ENCODE measurements around the gene POPDC3. TPM values are rescaled to one million over a fixed set of nuclear protein-coding genes. Genes with fewer than 3 reads are reported as not detected.

Gene POPDC3
- total and polyA plus RNA-seq, 2 of the 13 experiments (the other 11 are each of a cell fraction or from before 2014, with no cell fraction given) = 0.18 to 0.20 TPM

- POLR2A ChIA-PET = no interaction called here
- Histone ChIP-seq H3K4me2 (ENCODE audit: low read depth, low read length) (no peak overlapping the region), H3K27ac (ENCODE audit: extremely low read length, insufficient read depth, low read length) (no peak overlapping the region), H3K9ac (ENCODE audit: insufficient read depth, low read depth, low read length) (no peak overlapping the region), H3K4me3 (replicated peaks in 1 of 3; ENCODE audit: insufficient read depth in 1 of 3, low read depth in 2 of 3, low read length in 3 of 3) (no peak overlapping the region), H3K9me3 (ENCODE audit: low read length) (no peaks in the 10 kb centered on the region), H3K79me2 (ENCODE audit: insufficient read depth, low read length) (no peaks in the 10 kb centered on the region), H4K20me1 (ENCODE audit: insufficient read depth, low read length) (no peaks in the 10 kb centered on the region), H3K27me3 (ENCODE audit: control insufficient read depth in 1 of 2, insufficient read depth in 2 of 2, low read length in 2 of 2) (peaks cover 4 to 34% of the 10 kb centered on the region in 2 experiments; a peak in 4 of 5 replicates), H3K36me3 (replicated peaks in 1 of 2; ENCODE audit: control insufficient read depth in 1 of 2, insufficient read depth in 2 of 2, low read length in 2 of 2) (no peaks in the 10 kb centered on the region), H3K4me1 (ENCODE audit: insufficient read depth, low read length) (no peaks in the 10 kb centered on the region), H2AFZ (ENCODE audit: low read length) (no peak overlapping the region)
- in situ Hi-C loops (cut with HindIII; ENCODE audit: extremely low pct_ligation_motif_present, low pct_unique_long_range_greater_than_20kb) = no loop called here
- DNase-seq (ENCODE audit: low spot score) = no peak
- intact Hi-C loops (cut with micrococcal nuclease; ENCODE audit: unreplicated experiment) = no loop called here
- TF ChIP-seq CHD4 (IDR thresholded peaks at IDR 0.05; ENCODE audit: borderline replicate concordance, low read length) (no peak), CBX2 (IDR thresholded peaks at IDR 0.05; ENCODE audit: low read depth, low read length) (peak; percentile 76; the same call in 1 of the 2 replicates), CBX2 (CRISPR knock-in tag; IDR thresholded peaks at IDR 0.05; ENCODE audit: low read depth) (no peak)
- WGBS (ENCODE audit: low lambda C conversion rate) = 54% methylated on average over 5 of the region's 5 CpGs
- no TSS peak for BruUV-seq (replicated peaks)
- FAIRE-seq = no peak
- ATAC-seq = no peak
- CTCF ChIA-PET (ENCODE audit: low intra/inter-chr PET ratio, low total read pairs) = no interaction called here
These were observed 1.2 kb downstream of the POPDC3 start for GRCh38 chr6:105178636-105179035.

GRCh38 chr6:105178110-105178509, 1.7 kb downstream of the POPDC3 start:
- ChIA-PET POLR2A (no interaction called here), CTCF (ENCODE audit: low intra/inter-chr PET ratio, low total read pairs) (no interaction called here)
- Histone ChIP-seq H3K4me1 (ENCODE audit: insufficient read depth, low read length) (no peaks in the 10 kb centered on the region), H3K9me3 (ENCODE audit: low read length) (no peaks in the 10 kb centered on the region), H4K20me1 (ENCODE audit: insufficient read depth, low read length) (no peaks in the 10 kb centered on the region), H3K9ac (ENCODE audit: insufficient read depth, low read depth, low read length) (no peak overlapping the region), H3K79me2 (ENCODE audit: insufficient read depth, low read length) (no peaks in the 10 kb centered on the region), H3K4me2 (ENCODE audit: low read depth, low read length) (no peak overlapping the region), H3K4me3 (replicated peaks in 1 of 3; ENCODE audit: insufficient read depth in 1 of 3, low read depth in 2 of 3, low read length in 3 of 3) (no peak overlapping the region), H3K36me3 (replicated peaks in 1 of 2; ENCODE audit: control insufficient read depth in 1 of 2, insufficient read depth in 2 of 2, low read length in 2 of 2) (no peaks in the 10 kb centered on the region), H3K27ac (ENCODE audit: extremely low read length, insufficient read depth, low read length) (no peak overlapping the region), H2AFZ (ENCODE audit: low read length) (no peak overlapping the region), H3K27me3 (ENCODE audit: control insufficient read depth in 1 of 2, insufficient read depth in 2 of 2, low read length in 2 of 2) (peaks cover 4 to 34% of the 10 kb centered on the region in 2 experiments; a peak in 4 of 5 replicates)
- BruUV-seq (replicated peaks) = no TSS peak
- in situ Hi-C loops (cut with HindIII; ENCODE audit: extremely low pct_ligation_motif_present, low pct_unique_long_range_greater_than_20kb) (no loop called here), intact Hi-C loops (cut with micrococcal nuclease; ENCODE audit: unreplicated experiment) (no loop called here)
- ATAC-seq (no peak), FAIRE-seq (no peak), DNase-seq (ENCODE audit: low spot score) (no peak)
- 36% methylated on average over 1 of the region's 1 CpG for WGBS (ENCODE audit: low lambda C conversion rate)
- no peak for TF ChIP-seq ZNF326 (CRISPR knock-in tag; IDR thresholded peaks at IDR 0.05; ENCODE audit: borderline replicate concordance)
- no peak for TF ChIP-seq MXD3 (CRISPR knock-in tag; IDR thresholded peaks at IDR 0.05)
- no peak for TF ChIP-seq ZSCAN20 (CRISPR knock-in tag; IDR thresholded peaks at IDR 0.05; ENCODE audit: borderline replicate concordance)
- no peak for TF ChIP-seq KDM6A (CRISPR knock-in tag; IDR thresholded peaks at IDR 0.05; ENCODE audit: low read depth)
- TF ChIP-seq ATF7-NPFF (CRISPR knock-in tag; IDR thresholded peaks at IDR 0.05; ENCODE audit: low read depth) = no peak
- TF ChIP-seq CEBPZ (IDR thresholded peaks at IDR 0.05; ENCODE audit: low read length) = no peak
- no peak for TF ChIP-seq ETS1 (CRISPR knock-in tag; IDR thresholded peaks at IDR 0.05)
- TF ChIP-seq ATF2 (CRISPR knock-in tag; IDR thresholded peaks at IDR 0.05) = no peak
- no peak for TF ChIP-seq SP4 (CRISPR knock-in tag; IDR thresholded peaks at IDR 0.05)
- TF ChIP-seq ZNF44 (CRISPR knock-in tag; IDR thresholded peaks at IDR 0.05) = no peak
- no peak for TF ChIP-seq ZNF557 (CRISPR knock-in tag; IDR thresholded peaks at IDR 0.05)
